Hepatocyte (in vitro differentiated cells): ENCODE results near the gene FOXP4. TPM values are rescaled to one million over a fixed set of nuclear protein-coding genes. Genes with fewer than 3 reads are reported as not detected.

Experiments used
- DNase-seq: peaks from one replicate; pipeline ENCODE4 v3.0.0-alpha.2; 2016; ENCODE audit warnings: low spot score
- H2AFZ ChIP-seq: fragments of 200-600 bp; sonication (generic); 2 replicates; pipeline ENCODE4 v1.6.0; 2016; ENCODE audit warnings: antibody characterized with exemption, mild to moderate bottlenecking
- H3K27ac ChIP-seq: fragments of 200-600 bp; sonication (generic); 2 replicates; pipeline ENCODE4 v1.5.1; 2016; ENCODE audit warnings: mild to moderate bottlenecking
- H3K27me3 ChIP-seq: fragments of 200-600 bp; sonication (generic); 2 replicates; pipeline ENCODE4 v1.6.1; 2016
- H3K36me3 ChIP-seq: fragments of 200-600 bp; sonication (generic); replicated peaks from 2 replicates; pipeline ENCODE4 v1.5.1; 2016; ENCODE audit warnings: low read depth; ENCODE audit not compliant: insufficient read depth
- H3K4me1 ChIP-seq: fragments of 200-600 bp; sonication (generic); 2 replicates; pipeline ENCODE4 v1.5.1; 2016; ENCODE audit warnings: mild to moderate bottlenecking, moderate library complexity; ENCODE audit not compliant: insufficient read depth
- H3K4me2 ChIP-seq: fragments of 200-600 bp; sonication (generic); 2 replicates; pipeline ENCODE4 v1.6.0; 2016
- H3K4me3 ChIP-seq: fragments of 200-600 bp; sonication (generic); 2 replicates; pipeline ENCODE4 v1.5.1; 2016; ENCODE audit warnings: mild to moderate bottlenecking
- H3K79me2 ChIP-seq: fragments of 200-600 bp; sonication (generic); 2 replicates; pipeline ENCODE4 v1.6.0; 2017; ENCODE audit warnings: mild to moderate bottlenecking
- H3K9me2 ChIP-seq: fragments of 200-600 bp; sonication (generic); replicated peaks from 2 replicates; pipeline ENCODE4 v1.6.0; 2017; ENCODE audit warnings: mild to moderate bottlenecking; ENCODE audit not compliant: insufficient read depth
- H3K9me3 ChIP-seq: fragments of 200-600 bp; sonication (generic); 2 replicates; pipeline ENCODE4 v1.5.1; 2016; ENCODE audit warnings: low read depth, mild to moderate bottlenecking
- H4K20me1 ChIP-seq: fragments of 200-600 bp; sonication (generic); 2 replicates; pipeline ENCODE4 v1.6.0; 2016; ENCODE audit warnings: mild to moderate bottlenecking; ENCODE audit not compliant: insufficient read depth, poor library complexity, severe bottlenecking
- EZH2 ChIP-seq: fragments of 200-600 bp; sonication (generic); IDR thresholded peaks from 2 replicates; pipeline ENCODE4 v1.6.1; 2016; ENCODE audit warnings: antibody characterized with exemption, mild to moderate bottlenecking, borderline replicate concordance
- EZH2phosphoT487 ChIP-seq: fragments of 200-600 bp; sonication (generic); IDR thresholded peaks from one replicate; pipeline ENCODE4 v1.6.1; 2018; ENCODE audit warnings: antibody characterized with exemption, mild to moderate bottlenecking, low read depth, moderate library complexity; ENCODE audit not compliant: unreplicated experiment, severe bottlenecking
- WGBS: methylation state at CpG from one replicate; pipeline ENCODE4 v1.1.6; 2016; ENCODE audit warnings: low lambda C conversion rate; ENCODE audit errors: missing lambda C conversion rate; 5-methylcytosine and 5-hydroxymethylcytosine counted together
- polyA plus RNA-seq: library from polyadenylated mRNA; unstranded; fragments of >200 nt; fragmentation: Nextera tagmentation; extraction: Ambion mirVana; gene quantifications from 2 replicates; pipeline ENCODE4 v1.2.1, GENCODE V29; 2016
- total RNA-seq: library from RNA; depleted of rRNA; stranded (reverse); fragments of >200 nt; gene quantifications from 2 replicates; pipeline ENCODE4 v1.2.3, GENCODE V29; 2014
- TF ChIP-seq, protein P1 (sequence below): fragments of 200-600 bp; sonication (generic); IDR thresholded peaks from 2 replicates; pipeline ENCODE4 v1.5.1; 2016; ENCODE audit warnings: antibody characterized with exemption, mild to moderate bottlenecking; ENCODE audit not compliant: poor library complexity

The FOXP4 gene
- total and polyA plus RNA-seq, 2 experiments from 2014 or later: 24.3 to 87.8 TPM

DNA sequence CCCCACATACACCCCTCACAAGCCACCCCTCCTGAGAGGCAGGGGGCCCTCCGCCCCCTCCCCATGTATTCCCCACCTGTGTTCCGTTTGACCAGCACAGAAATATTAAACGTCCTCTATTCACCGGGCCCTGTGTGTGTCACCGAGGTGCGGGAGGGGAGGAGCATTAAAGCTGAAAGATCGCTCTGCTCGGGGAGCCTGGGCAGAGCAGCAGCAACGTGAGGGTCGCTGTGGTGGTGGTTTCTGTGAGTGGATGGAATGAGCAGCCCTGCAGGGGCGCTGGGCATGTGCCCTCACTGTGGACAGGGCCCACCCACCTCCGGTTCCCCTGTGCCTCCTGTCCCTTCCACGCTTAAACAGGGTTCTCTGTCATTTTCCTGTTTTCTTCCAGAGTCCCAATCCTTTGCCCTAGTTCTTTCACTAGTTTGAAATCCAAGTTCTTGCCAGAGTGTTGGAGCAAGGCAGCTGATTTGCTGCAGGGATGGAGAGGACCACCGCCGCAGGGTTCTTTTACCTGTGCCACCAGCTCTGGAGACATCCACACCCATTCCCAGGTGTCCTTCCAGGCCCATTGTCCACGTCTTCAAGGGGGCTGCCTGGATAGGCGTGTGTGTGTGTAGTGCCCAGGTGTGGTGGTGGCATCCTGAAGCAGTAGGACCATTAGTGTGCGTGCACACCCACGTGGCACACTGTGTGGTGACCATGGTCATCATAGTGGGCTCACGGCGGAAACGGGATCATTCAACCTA, 54.5 kb downstream of the FOXP4 start:
- Histone ChIP-seq H3K79me2 (no peaks in the 10 kb centered on the region), H3K27ac (peak overlapping the region; percentile 65), H3K36me3 (peaks cover 5% of the 10 kb centered on the region), H3K9me2 (no peaks in the 10 kb centered on the region), H3K4me1 (peaks cover 19% of the 10 kb centered on the region), H3K4me3 (no peak overlapping the region), H3K27me3 (no peaks in the 10 kb centered on the region), H3K9me3 (no peaks in the 10 kb centered on the region), H4K20me1 (no peaks in the 10 kb centered on the region), H2AFZ (no peak overlapping the region), H3K4me2 (no peak overlapping the region)
- TF ChIP-seq, protein P1, sequence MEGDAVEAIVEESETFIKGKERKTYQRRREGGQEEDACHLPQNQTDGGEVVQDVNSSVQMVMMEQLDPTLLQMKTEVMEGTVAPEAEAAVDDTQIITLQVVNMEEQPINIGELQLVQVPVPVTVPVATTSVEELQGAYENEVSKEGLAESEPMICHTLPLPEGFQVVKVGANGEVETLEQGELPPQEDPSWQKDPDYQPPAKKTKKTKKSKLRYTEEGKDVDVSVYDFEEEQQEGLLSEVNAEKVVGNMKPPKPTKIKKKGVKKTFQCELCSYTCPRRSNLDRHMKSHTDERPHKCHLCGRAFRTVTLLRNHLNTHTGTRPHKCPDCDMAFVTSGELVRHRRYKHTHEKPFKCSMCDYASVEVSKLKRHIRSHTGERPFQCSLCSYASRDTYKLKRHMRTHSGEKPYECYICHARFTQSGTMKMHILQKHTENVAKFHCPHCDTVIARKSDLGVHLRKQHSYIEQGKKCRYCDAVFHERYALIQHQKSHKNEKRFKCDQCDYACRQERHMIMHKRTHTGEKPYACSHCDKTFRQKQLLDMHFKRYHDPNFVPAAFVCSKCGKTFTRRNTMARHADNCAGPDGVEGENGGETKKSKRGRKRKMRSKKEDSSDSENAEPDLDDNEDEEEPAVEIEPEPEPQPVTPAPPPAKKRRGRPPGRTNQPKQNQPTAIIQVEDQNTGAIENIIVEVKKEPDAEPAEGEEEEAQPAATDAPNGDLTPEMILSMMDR: no peak
- TF ChIP-seq EZH2: no peak
- no peak for TF ChIP-seq EZH2phosphoT487
- 82% methylated on average over 22 of the region's 22 CpGs for WGBS
- peak; percentile 10 for DNase-seq

GRCh38 chr6:41601248-41601549, 55.0 kb downstream of the FOXP4 start:
- Histone ChIP-seq H3K9me2 (no peaks in the 10 kb centered on the region), H3K27ac (no peak overlapping the region), H3K79me2 (no peaks in the 10 kb centered on the region), H2AFZ (no peak overlapping the region), H3K4me2 (no peak overlapping the region), H3K27me3 (no peaks in the 10 kb centered on the region), H3K36me3 (peaks cover 2% of the 10 kb centered on the region), H3K9me3 (no peaks in the 10 kb centered on the region), H4K20me1 (no peaks in the 10 kb centered on the region), H3K4me1 (peaks cover 19% of the 10 kb centered on the region), H3K4me3 (no peak overlapping the region)
- WGBS: 93% methylated on average over 6 of the region's 6 CpGs
- DNase-seq: no peak
- TF ChIP-seq, protein P1: no peak
- TF ChIP-seq EZH2phosphoT487 (no peak), EZH2 (no peak)

DNA sequence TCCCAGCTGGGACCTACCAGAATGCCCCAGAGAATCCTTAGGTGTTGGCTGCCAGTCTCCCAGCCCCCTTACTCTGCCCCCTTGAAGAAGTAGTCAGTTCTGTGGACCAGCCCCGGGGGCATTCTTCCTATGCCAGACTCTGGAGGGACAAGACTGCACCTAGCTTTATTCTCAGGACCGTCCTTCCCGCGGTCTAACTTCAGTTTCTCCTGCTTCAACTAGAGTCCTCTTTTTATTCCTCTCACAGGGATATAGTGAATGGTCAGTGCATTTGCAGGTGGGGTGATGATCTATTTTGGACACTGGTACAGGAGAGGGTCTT, 56.2 kb downstream of the FOXP4 start:
- 84% methylated on average over 4 of the region's 4 CpGs for WGBS
- no peaks in the 10 kb centered on the region for H4K20me1 ChIP-seq
- H3K36me3 ChIP-seq: no peaks in the 10 kb centered on the region
- no peaks in the 10 kb centered on the region for H3K27me3 ChIP-seq
- DNase-seq: no peak
- no peaks in the 10 kb centered on the region for H3K9me2 ChIP-seq
- no peaks in the 10 kb centered on the region for H3K9me3 ChIP-seq
- no peak overlapping the region for H2AFZ ChIP-seq
- H3K27ac ChIP-seq: peak overlapping the region; percentile 72
- H3K4me1 ChIP-seq: peaks cover 19% of the 10 kb centered on the region
- H3K4me2 ChIP-seq: peak overlapping the region; percentile 67
- no peaks in the 10 kb centered on the region for H3K79me2 ChIP-seq
- TF ChIP-seq, protein P1: no peak
- no peak for TF ChIP-seq EZH2phosphoT487
- TF ChIP-seq EZH2: peak; percentile 12
- no peak overlapping the region for H3K4me3 ChIP-seq
